ENCODE data around the gene PCDHGB3.
"Not testable (repeated sequence)": the region's sequence is repeated elsewhere in the genome, so short reads cannot be mapped to it uniquely, and the experiment has no call there.

The PCDHGB3 gene

GRCh38 chr5:141359790-141360426, 10.1 kb upstream of the PCDHGB3 start, which contains the start of gene PCDHGB2:
Gene PCDHGB2, plus strand, starts transcription at chr5:141359994. Its CDS starts 142 bp downstream, at chr5:141360136.
- peak; percentile 31 for DNase-seq (ENCODE audit: low spot score)

- no peak for DNase-seq (ENCODE audit: low spot score)
Observed at GRCh38 chr5:141360685-141361084, 9.4 kb upstream of the PCDHGB3 start.

GRCh38 chr5:141362719-141363118, 7.3 kb upstream of the PCDHGB3 start:
- DNase-seq (ENCODE audit: low spot score), result no peak

- DNase-seq (ENCODE audit: low spot score), result no peak
Observed at GRCh38 chr5:141363952-141364660, 5.9 kb upstream of the PCDHGB3 start, which contains the start of gene PCDHGA5. Gene PCDHGA5, plus strand, starts transcription at chr5:141364162. Its CDS starts 169 bp downstream, at chr5:141364331.

DNA sequence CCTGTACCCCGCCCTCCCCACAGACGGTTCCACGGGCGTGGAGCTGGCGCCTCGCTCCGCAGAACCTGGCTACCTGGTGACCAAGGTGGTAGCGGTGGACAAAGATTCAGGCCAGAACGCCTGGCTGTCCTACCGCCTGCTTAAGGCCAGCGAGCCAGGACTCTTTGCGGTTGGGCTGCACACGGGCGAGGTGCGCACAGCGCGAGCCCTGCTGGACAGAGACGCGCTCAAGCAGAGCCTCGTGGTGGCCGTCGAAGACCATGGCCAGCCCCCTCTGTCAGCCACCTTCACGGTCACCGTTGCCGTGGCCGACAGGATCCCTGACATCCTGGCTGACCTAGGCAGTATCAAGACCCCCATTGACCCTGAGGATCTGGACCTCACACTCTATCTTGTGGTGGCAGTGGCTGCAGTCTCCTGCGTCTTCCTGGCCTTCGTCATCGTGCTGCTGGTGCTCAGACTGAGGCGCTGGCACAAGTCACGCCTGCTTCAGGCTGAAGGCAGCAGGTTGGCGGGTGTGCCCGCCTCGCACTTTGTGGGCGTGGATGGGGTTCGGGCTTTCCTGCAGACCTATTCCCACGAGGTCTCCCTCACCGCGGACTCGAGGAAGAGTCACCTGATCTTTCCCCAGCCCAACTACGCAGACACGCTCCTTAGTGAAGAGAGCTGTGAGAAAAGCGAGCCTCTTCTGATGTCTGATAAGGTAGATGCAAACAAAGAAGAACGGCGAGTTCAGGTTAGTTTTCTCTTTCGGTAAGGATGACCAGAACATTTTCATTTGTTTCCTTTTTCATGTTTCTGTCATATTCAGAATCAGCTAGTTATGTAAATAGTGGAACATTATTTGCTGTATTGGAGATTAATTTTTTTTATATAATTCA, 3.8 kb upstream of the PCDHGB3 start:
- DNase-seq (ENCODE audit: low spot score), result no peak

DNA sequence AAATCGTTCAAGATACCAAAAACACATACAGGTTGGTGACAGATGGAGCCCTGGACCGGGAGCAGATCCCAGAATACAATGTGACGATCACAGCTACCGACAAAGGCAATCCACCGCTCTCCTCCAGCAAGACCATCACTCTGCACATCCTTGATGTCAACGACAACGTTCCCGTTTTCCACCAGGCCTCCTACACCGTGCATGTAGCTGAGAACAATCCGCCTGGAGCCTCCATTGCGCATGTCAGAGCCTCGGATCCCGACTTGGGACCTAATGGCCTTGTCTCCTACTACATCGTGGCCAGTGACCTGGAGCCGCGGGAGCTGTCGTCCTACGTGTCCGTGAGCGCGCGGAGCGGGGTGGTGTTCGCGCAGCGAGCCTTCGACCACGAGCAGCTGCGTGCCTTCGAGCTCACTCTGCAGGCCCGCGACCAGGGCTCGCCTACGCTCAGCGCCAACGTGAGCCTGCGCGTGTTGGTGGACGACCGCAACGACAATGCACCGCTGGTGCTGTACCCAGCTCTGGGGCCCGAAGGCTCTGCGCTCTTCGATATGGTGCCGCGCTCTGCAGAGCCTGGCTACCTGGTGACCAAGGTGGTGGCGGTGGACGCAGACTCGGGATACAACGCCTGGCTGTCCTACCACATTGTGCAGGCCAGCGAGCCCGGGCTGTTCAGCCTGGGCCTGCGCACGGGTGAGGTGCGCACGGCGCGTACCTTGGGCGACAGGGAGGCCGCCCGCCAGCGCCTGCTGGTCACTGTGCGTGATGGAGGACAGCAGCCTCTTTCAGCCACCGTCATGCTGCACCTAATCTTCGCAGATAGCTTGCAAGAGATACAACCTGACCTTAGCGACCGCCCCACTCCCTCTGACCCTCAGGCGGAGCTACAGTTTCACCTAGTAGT, 1.8 kb downstream of the PCDHGB3 start:
- no peak for DNase-seq (ENCODE audit: low spot score)

- peak; percentile 30 for DNase-seq (ENCODE audit: low spot score)
Observed at GRCh38 chr5:141373673-141374317, 3.8 kb downstream of the PCDHGB3 start, which contains the start of gene PCDHGA6. Gene PCDHGA6, plus strand, starts transcription at chr5:141373891. Its CDS starts 193 bp downstream, at chr5:141374084.

DNA sequence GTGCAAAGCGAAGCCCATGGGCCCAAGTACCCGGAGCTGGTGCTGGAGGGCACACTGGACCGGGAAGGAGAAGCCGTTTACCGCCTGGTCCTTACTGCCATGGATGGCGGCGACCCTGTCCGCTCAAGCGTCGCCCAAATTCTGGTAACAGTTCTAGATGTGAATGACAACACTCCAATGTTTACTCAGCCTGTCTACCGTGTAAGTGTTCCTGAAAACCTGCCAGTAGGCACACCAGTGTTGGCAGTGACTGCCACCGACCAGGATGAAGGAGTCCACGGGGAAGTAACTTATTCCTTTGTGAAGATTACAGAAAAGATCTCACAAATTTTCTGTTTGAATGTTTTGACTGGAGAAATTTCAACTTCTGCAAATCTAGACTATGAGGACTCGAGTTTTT, 4.6 kb downstream of the PCDHGB3 start:
- DNase-seq (ENCODE audit: low spot score), result no peak

- DNase-seq (ENCODE audit: low spot score), result not testable (repeated sequence)
Observed at GRCh38 chr5:141375444-141376155, 5.6 kb downstream of the PCDHGB3 start.

GRCh38 chr5:141382469-141383294, 12.6 kb downstream of the PCDHGB3 start, which contains the start of gene PCDHGA7:
Gene PCDHGA7, plus strand, starts transcription at chr5:141382742. Its CDS starts 158 bp downstream, at chr5:141382900.
- no peak for DNase-seq (ENCODE audit: low spot score)

GRCh38 chr5:141383345-141383744, 13.3 kb downstream of the PCDHGB3 start:
- DNase-seq (ENCODE audit: low spot score), result no peak

DNA sequence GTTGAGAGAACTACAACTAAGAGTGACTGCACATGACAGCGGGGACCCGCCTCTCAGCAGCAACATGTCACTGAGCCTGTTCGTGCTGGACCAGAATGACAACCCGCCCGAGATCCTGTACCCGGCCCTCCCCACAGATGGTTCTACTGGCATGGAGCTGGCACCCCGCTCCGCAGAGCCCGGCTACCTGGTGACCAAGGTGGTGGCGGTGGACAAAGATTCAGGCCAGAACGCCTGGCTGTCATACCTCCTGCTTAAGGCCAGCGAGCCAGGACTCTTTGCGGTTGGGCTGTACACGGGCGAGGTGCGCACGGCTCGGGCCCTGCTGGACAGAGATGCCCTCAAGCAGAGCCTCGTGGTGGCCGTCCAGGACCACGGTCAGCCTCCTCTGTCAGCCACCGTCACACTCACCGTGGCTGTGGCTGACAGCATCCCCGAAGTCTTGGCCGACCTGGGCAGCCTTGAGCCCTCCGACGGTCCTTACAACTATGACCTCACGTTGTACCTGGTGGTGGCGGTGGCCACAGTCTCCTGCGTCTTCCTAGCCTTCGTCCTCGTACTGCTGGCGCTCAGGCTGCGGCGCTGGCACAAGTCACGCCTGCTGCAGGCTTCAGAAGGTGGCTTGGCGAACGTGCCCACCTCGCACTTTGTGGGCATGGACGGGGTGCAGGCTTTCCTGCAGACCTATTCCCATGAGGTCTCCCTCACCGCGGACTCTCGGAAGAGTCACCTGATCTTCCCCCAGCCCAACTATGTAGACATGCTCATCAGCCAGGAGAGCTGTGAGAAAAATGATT, 14.6 kb downstream of the PCDHGB3 start:
- DNase-seq (ENCODE audit: low spot score), result no peak

DNA sequence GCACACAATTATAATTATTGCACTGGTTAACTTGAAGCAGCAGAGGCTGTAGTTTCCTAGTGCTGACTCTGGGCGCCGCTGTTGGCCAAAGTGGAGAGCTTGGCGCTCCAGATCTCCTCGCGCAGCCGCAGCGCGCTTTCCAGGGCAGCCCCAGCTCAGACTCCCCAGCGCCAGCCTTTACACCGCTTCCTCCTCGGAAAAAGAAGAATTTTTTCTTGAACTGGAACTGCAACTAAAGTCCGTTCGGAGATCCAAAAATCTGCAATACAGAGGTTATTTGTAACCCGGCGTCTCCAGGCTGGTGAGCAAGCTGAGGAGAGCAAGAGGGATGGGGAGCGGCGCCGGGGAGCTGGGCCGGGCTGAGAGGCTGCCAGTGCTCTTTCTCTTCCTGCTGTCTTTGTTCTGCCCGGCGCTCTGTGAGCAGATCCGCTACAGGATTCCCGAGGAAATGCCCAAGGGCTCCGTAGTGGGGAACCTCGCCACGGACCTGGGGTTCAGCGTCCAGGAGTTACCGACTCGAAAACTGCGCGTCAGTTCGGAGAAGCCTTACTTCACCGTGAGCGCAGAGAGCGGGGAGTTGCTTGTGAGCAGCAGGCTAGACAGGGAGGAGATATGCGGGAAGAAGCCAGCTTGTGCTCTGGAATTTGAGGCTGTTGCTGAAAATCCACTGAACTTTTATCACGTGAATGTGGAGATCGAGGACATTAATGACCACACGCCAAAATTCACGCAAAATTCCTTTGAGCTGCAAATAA, 17.7 kb downstream of the PCDHGB3 start, which contains the start of gene PCDHGB4:
Gene PCDHGB4 (plus strand): TSS at position 142 of the 755 bp plus-strand sequence. CDS start 187 bp downstream, at position 329.
- DNase-seq (ENCODE audit: low spot score), result not testable (repeated sequence)

GRCh38 chr5:141388661-141389060, 18.6 kb downstream of the PCDHGB3 start:
- DNase-seq (ENCODE audit: low spot score), result no peak

DNA sequence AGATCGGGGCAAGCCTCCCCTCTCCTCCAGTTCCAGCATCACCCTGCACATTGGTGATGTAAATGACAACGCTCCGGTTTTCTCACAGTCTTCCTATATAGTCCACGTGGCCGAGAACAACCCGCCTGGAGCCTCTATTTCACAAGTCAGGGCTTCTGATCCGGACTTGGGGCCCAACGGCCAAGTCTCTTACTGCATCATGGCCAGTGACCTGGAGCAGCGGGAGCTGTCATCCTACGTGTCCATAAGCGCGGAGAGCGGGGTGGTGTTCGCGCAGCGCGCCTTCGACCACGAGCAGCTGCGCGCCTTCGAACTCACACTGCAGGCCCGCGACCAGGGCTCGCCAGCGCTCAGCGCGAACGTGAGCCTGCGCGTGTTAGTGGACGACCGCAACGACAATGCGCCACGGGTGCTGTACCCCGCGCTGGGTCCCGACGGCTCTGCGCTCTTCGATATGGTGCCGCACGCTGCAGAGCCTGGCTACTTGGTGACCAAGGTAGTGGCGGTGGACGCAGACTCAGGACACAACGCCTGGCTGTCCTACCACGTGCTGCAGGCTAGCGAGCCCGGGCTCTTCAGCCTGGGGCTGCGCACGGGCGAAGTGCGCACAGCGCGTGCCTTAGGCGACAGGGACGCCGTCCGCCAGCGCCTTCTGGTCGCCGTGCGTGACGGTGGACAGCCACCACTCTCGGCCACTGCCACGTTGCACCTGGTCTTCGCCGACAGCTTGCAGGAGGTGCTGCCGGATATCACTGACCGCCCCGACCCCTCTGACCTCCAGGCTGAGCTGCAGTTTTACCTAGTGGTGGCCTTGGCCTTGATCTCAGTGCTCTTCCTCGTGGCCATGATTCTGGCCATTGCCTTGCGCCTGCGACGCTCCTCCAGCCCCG, 19.4 kb downstream of the PCDHGB3 start:
- no peak for DNase-seq (ENCODE audit: low spot score)

All from SW480 (cell line).